ENCODE measurements around the gene RBM20.

DNA sequence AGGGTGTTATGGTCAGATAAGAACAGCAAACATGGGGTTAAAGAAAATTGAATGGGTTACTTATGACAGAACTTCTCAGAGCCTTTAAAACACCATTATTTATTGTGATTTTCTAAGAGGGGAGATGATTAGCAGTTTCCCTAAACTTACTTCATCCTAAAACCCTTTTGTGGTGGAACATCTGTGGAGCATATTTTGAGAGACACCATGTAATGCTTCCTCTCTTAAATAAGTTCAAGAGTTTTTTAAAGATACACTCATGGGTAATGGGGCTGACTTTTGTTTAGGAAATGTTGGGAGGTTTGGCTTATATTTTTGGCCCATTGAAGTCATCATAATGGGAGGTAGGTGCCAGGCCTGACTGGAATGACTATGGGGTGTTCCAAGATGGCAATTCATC lies 219.2 kb downstream of the RBM20 start:
- TF ChIP-seq MXI1 (IDR thresholded peaks at IDR 0.05; ENCODE audit: borderline replicate concordance, low read depth, low read length) (no peak), BHLHE40 (IDR thresholded peaks at IDR 0.05; ENCODE audit: low read depth, low read length) (no peak), RAD21 (IDR thresholded peaks at IDR 0.05; ENCODE audit: low read length) (no peak), POLR2A (IDR thresholded peaks at IDR 0.05; ENCODE audit: low read depth, low read length) (no peak), CEBPB (IDR thresholded peaks at IDR 0.05; ENCODE audit: low read depth, low read length) (no peak), MAZ (IDR thresholded peaks at IDR 0.05; ENCODE audit: borderline replicate concordance, low read depth, low read length) (no peak), USF2 (IDR thresholded peaks at IDR 0.05; ENCODE audit: low read depth, low read length) (no peak), MAFK (IDR thresholded peaks at IDR 0.05; ENCODE audit: low read depth, low read length) (no peak), FOS (IDR thresholded peaks at IDR 0.05; ENCODE audit: low read depth, low read length) (no peak), RFX5 (IDR thresholded peaks at IDR 0.05; ENCODE audit: low read depth, low read length) (no peak), RCOR1 (IDR thresholded peaks at IDR 0.05; ENCODE audit: insufficient replicate concordance, low read length) (no peak), NFE2L2 (IDR thresholded peaks at IDR 0.05; ENCODE audit: low read depth, low read length) (no peak), SMC3 (IDR thresholded peaks at IDR 0.05; ENCODE audit: low read depth, low read length) (no peak)
- TF ChIP-seq, protein P1, sequence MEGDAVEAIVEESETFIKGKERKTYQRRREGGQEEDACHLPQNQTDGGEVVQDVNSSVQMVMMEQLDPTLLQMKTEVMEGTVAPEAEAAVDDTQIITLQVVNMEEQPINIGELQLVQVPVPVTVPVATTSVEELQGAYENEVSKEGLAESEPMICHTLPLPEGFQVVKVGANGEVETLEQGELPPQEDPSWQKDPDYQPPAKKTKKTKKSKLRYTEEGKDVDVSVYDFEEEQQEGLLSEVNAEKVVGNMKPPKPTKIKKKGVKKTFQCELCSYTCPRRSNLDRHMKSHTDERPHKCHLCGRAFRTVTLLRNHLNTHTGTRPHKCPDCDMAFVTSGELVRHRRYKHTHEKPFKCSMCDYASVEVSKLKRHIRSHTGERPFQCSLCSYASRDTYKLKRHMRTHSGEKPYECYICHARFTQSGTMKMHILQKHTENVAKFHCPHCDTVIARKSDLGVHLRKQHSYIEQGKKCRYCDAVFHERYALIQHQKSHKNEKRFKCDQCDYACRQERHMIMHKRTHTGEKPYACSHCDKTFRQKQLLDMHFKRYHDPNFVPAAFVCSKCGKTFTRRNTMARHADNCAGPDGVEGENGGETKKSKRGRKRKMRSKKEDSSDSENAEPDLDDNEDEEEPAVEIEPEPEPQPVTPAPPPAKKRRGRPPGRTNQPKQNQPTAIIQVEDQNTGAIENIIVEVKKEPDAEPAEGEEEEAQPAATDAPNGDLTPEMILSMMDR (conservative IDR thresholded peaks at IDR 0.05; ENCODE audit: low read depth, low read length): no peak
